22Rv1 (cell line): ENCODE results near the gene D2HGDH.

Experiments used
- CTCF ChIP-seq: fragments of 450-650 bp; IDR thresholded peaks from 2 replicates; pipeline ENCODE4 v1.5.1; 2017; ENCODE audit warnings: mild to moderate bottlenecking
- ZFX ChIP-seq: fragments of 450-650 bp; IDR thresholded peaks from 2 replicates; pipeline ENCODE4 v1.6.1; 2017; ENCODE audit warnings: antibody characterized with exemption, borderline replicate concordance

- TF ChIP-seq CTCF = no peak
- no peak for TF ChIP-seq ZFX
Measured at GRCh38 chr2:241763551-241764274, 29.3 kb downstream of the D2HGDH start.
